ENCODE data around the gene RILPL1. TPM values are rescaled to one million over a fixed set of nuclear protein-coding genes. Genes with fewer than 3 reads are reported as not detected.
A peak's percentile ranks its signal among the peaks of the same experiment; 100 is the strongest.
"Not testable (repeated sequence)": the region's sequence is repeated elsewhere in the genome, so short reads cannot be mapped to it uniquely, and the experiment has no call there.

The RILPL1 gene, protein sequence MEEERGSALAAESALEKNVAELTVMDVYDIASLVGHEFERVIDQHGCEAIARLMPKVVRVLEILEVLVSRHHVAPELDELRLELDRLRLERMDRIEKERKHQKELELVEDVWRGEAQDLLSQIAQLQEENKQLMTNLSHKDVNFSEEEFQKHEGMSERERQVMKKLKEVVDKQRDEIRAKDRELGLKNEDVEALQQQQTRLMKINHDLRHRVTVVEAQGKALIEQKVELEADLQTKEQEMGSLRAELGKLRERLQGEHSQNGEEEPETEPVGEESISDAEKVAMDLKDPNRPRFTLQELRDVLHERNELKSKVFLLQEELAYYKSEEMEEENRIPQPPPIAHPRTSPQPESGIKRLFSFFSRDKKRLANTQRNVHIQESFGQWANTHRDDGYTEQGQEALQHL
- polyA plus RNA-seq: 14.8 to 22.2 TPM (median 17.0 TPM) in 3 replicates
- polyA plus RNA-seq (2011; ENCODE audit: low read depth): 16.7 TPM
- polyA plus RNA-seq (2011; cell fraction: cytosol; rRNA removed): 19.4 and 24.5 TPM in 2 replicates
- 35.8 and 47.6 TPM in 2 replicates for polyA plus RNA-seq (2011; cell fraction: nucleus; rRNA removed)
- polyA plus RNA-seq (2012; ENCODE audit: low replicate concordance): 17.3 and 25.3 TPM in 2 replicates
- 8.0 to 15.6 TPM (median 12.4 TPM) in 3 replicates for polyA minus RNA-seq
- polyA minus RNA-seq (2011; cell fraction: cytosol; rRNA and poly(A)+ RNA removed): 25.7 TPM
- 11.1 and 16.1 TPM in 2 replicates for polyA minus RNA-seq (2011; cell fraction: nucleus; rRNA and poly(A)+ RNA removed)

- Histone ChIP-seq H3K9me1 (ENCODE audit: control insufficient read depth, extremely low read depth, insufficient read depth, low read length) (peaks cover 2% of the 10 kb centered on the region), H3K27me3 (ENCODE audit: control insufficient read depth, extremely low read depth, insufficient read depth, low read length) (no peaks in the 10 kb centered on the region), H4K20me1 (ENCODE audit: control insufficient read depth, extremely low read depth, insufficient read depth, low read length) (no peaks in the 10 kb centered on the region), H3K4me1 (ENCODE audit: control insufficient read depth, extremely low read depth, insufficient read depth, low read length) (peaks cover 16% of the 10 kb centered on the region), H3K9me3 (ENCODE audit: control insufficient read depth, low read depth, low read length) (no peaks in the 10 kb centered on the region), H3K36me3 (ENCODE audit: control insufficient read depth in 2 of 2, extremely low read depth in 1 of 2, insufficient read depth in 2 of 2, low read length in 2 of 2) (peaks cover 6 to 11% of the 10 kb centered on the region in 2 experiments), H3K4me2 (ENCODE audit: control insufficient read depth, extremely low read depth, insufficient read depth, low read depth, low read length) (peak within 1 kb of the TSS; percentile 71), H3K79me2 (ENCODE audit: control insufficient read depth, insufficient read depth, low read length) (peaks cover 33% of the 10 kb centered on the region), H3K9ac (ENCODE audit: control insufficient read depth, extremely low read depth, insufficient read depth, low read length) (peak within 1 kb of the TSS; percentile 81), H2AFZ (ENCODE audit: control insufficient read depth, low read length) (peak within 1 kb of the TSS; percentile 95), H3K27ac (ENCODE audit: control insufficient read depth, insufficient read depth, low read length) (peak within 1 kb of the TSS; percentile 60), H3K4me3 (ENCODE audit: control insufficient read depth in 2 of 3, extremely low read depth in 1 of 3, insufficient read depth in 2 of 3, low read depth in 1 of 3, low read length in 3 of 3) (peak within 1 kb of the TSS; percentile 74 to 87 (median 82))
- TF ChIP-seq, protein P1, sequence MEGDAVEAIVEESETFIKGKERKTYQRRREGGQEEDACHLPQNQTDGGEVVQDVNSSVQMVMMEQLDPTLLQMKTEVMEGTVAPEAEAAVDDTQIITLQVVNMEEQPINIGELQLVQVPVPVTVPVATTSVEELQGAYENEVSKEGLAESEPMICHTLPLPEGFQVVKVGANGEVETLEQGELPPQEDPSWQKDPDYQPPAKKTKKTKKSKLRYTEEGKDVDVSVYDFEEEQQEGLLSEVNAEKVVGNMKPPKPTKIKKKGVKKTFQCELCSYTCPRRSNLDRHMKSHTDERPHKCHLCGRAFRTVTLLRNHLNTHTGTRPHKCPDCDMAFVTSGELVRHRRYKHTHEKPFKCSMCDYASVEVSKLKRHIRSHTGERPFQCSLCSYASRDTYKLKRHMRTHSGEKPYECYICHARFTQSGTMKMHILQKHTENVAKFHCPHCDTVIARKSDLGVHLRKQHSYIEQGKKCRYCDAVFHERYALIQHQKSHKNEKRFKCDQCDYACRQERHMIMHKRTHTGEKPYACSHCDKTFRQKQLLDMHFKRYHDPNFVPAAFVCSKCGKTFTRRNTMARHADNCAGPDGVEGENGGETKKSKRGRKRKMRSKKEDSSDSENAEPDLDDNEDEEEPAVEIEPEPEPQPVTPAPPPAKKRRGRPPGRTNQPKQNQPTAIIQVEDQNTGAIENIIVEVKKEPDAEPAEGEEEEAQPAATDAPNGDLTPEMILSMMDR (optimal IDR thresholded peaks at IDR 0.05 in 1 of 3, IDR thresholded peaks at IDR 0.05 in 1 of 3, conservative IDR thresholded peaks at IDR 0.05 in 1 of 3; ENCODE audit: extremely low read depth in 1 of 3, insufficient read depth in 2 of 3, low read length in 3 of 3): peak in 2 of 3 experiments; percentile 35 to 46
- no peak for TF ChIP-seq EZH2 (IDR thresholded peaks at IDR 0.05; ENCODE audit: low read length)
- FAIRE-seq (no peak), DNase-seq (ENCODE audit: low read depth, low spot score) (no peak)
- dilution Hi-C loops (cut with MboI; ENCODE audit: extremely low pct_ligation_motif_present, low sequenced_read_pairs): no loop called here
Measured at GRCh38 chr12:123533672-123534643, at the start of gene RILPL1. RILPL1 (minus strand) TSS chr12:123533719; CDS start chr12:123533482, 237 bp downstream.

DNA sequence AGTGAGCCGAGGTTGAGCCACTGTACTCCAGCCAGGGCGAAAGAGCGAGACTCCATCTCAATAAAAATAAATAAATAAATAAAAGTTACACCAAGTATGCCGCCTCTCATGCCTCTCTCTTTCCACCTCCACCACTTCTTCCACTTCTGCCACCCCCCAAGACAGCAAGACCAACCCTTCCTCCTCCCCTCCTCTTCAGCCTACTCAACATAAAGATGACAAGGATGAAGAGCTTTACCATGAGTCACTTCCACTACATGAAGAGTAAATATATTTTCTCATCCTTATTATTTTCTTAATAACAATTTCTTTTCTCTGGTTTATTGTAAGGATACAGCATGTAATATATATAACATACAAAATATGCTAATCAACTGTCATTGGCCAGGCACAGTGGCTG, 47.3 kb upstream of the RILPL1 start:
- dilution Hi-C loops (cut with MboI; ENCODE audit: extremely low pct_ligation_motif_present, low sequenced_read_pairs): no loop called here

DNA sequence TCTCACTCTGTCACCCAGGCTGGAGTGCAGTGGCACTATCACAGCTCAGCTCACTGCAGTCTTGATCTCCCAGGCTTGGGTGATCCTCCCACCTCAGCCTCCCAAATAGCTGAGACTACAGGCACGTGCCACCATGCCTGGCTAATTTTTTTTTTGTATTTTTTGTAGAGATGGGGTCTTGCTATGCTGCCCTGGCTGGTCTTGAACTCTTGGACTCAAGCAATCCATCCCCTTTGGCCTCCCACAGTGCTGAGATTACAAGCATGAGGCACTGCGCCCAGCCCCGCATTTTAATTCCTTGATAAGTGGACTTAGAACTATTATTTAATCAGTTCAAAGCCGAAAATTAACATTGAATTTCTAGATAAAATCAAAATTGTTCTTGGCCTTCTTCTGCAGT, 45.3 kb upstream of the RILPL1 start:
- H3K9me1 ChIP-seq (ENCODE audit: control insufficient read depth, extremely low read depth, insufficient read depth, low read length); H3K36me3 ChIP-seq (ENCODE audit: control insufficient read depth in 2 of 2, extremely low read depth in 1 of 2, insufficient read depth in 2 of 2, low read length in 2 of 2); H3K9ac ChIP-seq (ENCODE audit: control insufficient read depth, extremely low read depth, insufficient read depth, low read length); H3K4me3 ChIP-seq (ENCODE audit: control insufficient read depth in 2 of 3, extremely low read depth in 1 of 3, insufficient read depth in 2 of 3, low read depth in 1 of 3, low read length in 3 of 3); DNase-seq (ENCODE audit: low read depth, low spot score); H3K4me2 ChIP-seq (ENCODE audit: control insufficient read depth, extremely low read depth, insufficient read depth, low read depth, low read length); H3K4me1 ChIP-seq (ENCODE audit: control insufficient read depth, extremely low read depth, insufficient read depth, low read length); FAIRE-seq; H3K9me3 ChIP-seq (ENCODE audit: control insufficient read depth, low read depth, low read length); H2AFZ ChIP-seq (ENCODE audit: control insufficient read depth, low read length); H3K27ac ChIP-seq (ENCODE audit: control insufficient read depth, insufficient read depth, low read length); dilution Hi-C loops (cut with MboI; ENCODE audit: extremely low pct_ligation_motif_present, low sequenced_read_pairs); H4K20me1 ChIP-seq (ENCODE audit: control insufficient read depth, extremely low read depth, insufficient read depth, low read length); H3K27me3 ChIP-seq (ENCODE audit: control insufficient read depth, extremely low read depth, insufficient read depth, low read length): not testable (repeated sequence)
- H3K79me2 ChIP-seq (ENCODE audit: control insufficient read depth, insufficient read depth, low read length): peaks cover 13% of the 10 kb centered on the region

More for the DNA sequence above, 47.3 kb upstream of the RILPL1 start:
- Histone ChIP-seq H3K9me1 (ENCODE audit: control insufficient read depth, extremely low read depth, insufficient read depth, low read length) (no peaks in the 10 kb centered on the region), H4K20me1 (ENCODE audit: control insufficient read depth, extremely low read depth, insufficient read depth, low read length) (no peaks in the 10 kb centered on the region), H3K79me2 (ENCODE audit: control insufficient read depth, insufficient read depth, low read length) (peaks cover 28% of the 10 kb centered on the region), H3K4me1 (ENCODE audit: control insufficient read depth, extremely low read depth, insufficient read depth, low read length) (peaks cover 15% of the 10 kb centered on the region), H3K4me2 (ENCODE audit: control insufficient read depth, extremely low read depth, insufficient read depth, low read depth, low read length) (no peak overlapping the region), H2AFZ (ENCODE audit: control insufficient read depth, low read length) (no peak overlapping the region), H3K9ac (ENCODE audit: control insufficient read depth, extremely low read depth, insufficient read depth, low read length) (no peak overlapping the region), H3K36me3 (ENCODE audit: control insufficient read depth in 2 of 2, extremely low read depth in 1 of 2, insufficient read depth in 2 of 2, low read length in 2 of 2) (no peaks in the 10 kb centered on the region), H3K27me3 (ENCODE audit: control insufficient read depth, extremely low read depth, insufficient read depth, low read length) (no peaks in the 10 kb centered on the region), H3K4me3 (ENCODE audit: control insufficient read depth in 2 of 3, extremely low read depth in 1 of 3, insufficient read depth in 2 of 3, low read depth in 1 of 3, low read length in 3 of 3) (no peak overlapping the region), H3K27ac (ENCODE audit: control insufficient read depth, insufficient read depth, low read length) (no peak overlapping the region), H3K9me3 (ENCODE audit: control insufficient read depth, low read depth, low read length) (no peaks in the 10 kb centered on the region)
- FAIRE-seq (no peak), DNase-seq (ENCODE audit: low read depth, low spot score) (no peak)
- TF ChIP-seq, protein P1 (optimal IDR thresholded peaks at IDR 0.05 in 1 of 3, IDR thresholded peaks at IDR 0.05 in 1 of 3, conservative IDR thresholded peaks at IDR 0.05 in 1 of 3; ENCODE audit: extremely low read depth in 1 of 3, insufficient read depth in 2 of 3, low read length in 3 of 3): no peak
- TF ChIP-seq EZH2 (IDR thresholded peaks at IDR 0.05; ENCODE audit: low read length): no peak
